Right lobe of liver (tissue), 4 donors: ENCODE data around the gene ITM2B.

Experiments
- POLR2A ChIP-seq: fragments of 450-650 bp; IDR thresholded peaks from one replicate; pipeline ENCODE4 v1.6.1; 2017; ENCODE audit warnings: antibody characterized with exemption, mild to moderate bottlenecking
- TF ChIP-seq, protein P1 (sequence below), 4 donors: fragments of 200-600 bp in 3 of 4; fragments of 450-650 bp in 1 of 4; IDR thresholded peaks; one replicate each; pipeline versions ENCODE4 v1.5.1 to v1.8.0; 2016 to 2022; ENCODE audit warnings: antibody characterized with exemption in 4 of 4, mild to moderate bottlenecking in 2 of 4
- donor health status: DM: no; HTN: no; CAD: no.
- donor health status: DM: no; HTN: no; CAD: no.
- donor health status: DM: no; HTN: yes; CAD: no.

DNA sequence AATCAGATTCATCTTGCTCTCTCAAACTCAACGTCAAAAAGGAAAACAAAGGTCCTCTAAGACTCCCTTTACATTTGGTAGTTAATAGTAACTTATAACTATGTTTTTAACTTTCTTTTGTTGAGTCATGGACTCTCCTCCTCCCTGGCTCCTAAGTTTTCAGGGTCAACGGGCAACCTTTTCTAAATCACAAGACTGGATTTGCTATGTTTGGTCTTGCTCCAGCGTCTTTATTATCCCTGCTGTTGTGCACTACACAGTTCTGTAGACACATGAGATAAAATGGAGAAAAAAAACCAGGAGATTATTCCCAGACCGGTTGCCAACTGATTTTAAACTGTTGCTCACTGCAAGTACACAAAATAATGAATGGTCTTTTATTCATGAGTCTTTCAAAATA is 1.9 kb upstream of the ITM2B start:
- TF ChIP-seq, protein P1, sequence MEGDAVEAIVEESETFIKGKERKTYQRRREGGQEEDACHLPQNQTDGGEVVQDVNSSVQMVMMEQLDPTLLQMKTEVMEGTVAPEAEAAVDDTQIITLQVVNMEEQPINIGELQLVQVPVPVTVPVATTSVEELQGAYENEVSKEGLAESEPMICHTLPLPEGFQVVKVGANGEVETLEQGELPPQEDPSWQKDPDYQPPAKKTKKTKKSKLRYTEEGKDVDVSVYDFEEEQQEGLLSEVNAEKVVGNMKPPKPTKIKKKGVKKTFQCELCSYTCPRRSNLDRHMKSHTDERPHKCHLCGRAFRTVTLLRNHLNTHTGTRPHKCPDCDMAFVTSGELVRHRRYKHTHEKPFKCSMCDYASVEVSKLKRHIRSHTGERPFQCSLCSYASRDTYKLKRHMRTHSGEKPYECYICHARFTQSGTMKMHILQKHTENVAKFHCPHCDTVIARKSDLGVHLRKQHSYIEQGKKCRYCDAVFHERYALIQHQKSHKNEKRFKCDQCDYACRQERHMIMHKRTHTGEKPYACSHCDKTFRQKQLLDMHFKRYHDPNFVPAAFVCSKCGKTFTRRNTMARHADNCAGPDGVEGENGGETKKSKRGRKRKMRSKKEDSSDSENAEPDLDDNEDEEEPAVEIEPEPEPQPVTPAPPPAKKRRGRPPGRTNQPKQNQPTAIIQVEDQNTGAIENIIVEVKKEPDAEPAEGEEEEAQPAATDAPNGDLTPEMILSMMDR (IDR thresholded peaks at IDR 0.05), result no peak
- no peak for TF ChIP-seq POLR2A
